Caco-2 (cell line): ENCODE results near the gene OSBPL6. TPM values are rescaled to one million over a fixed set of nuclear protein-coding genes. Genes with fewer than 3 reads are reported as not detected.
A peak's percentile ranks its signal among the peaks of the same experiment; 100 is the strongest.

Experiments used
- BruUV-seq: library from RNA; stranded (reverse); fragments of 400-500 nt; replicated peaks from 2 replicates; lab custom pipeline; 2021; lab: Mats Ljungman, UMichigan
- CTCF ChIA-PET: fragments of 300-600 bp; sonication (Branson Sonifier 250); formaldehyde crosslinking; loops from one replicate; lab custom pipeline; 2022; ENCODE audit warnings: antibody characterized with exemption; lab: Charles Lee
- POLR2A ChIA-PET: fragments of 300-600 bp; sonication (Branson Sonifier 250); formaldehyde crosslinking; loops from one replicate; lab custom pipeline; 2022; ENCODE audit warnings: antibody characterized with exemption; lab: Charles Lee
- DNase-seq, 2 experiments: peaks; one replicate each; pipeline versions ENCODE4 v3.0.0 to v3.0.0-alpha.2; 2020 to 2022
- H3K27me3 ChIP-seq: replicated peaks from 2 replicates; pipeline ENCODE4 v1.6.0; 2011; ENCODE audit warnings: low read length; ENCODE audit not compliant: control insufficient read depth, insufficient read depth
- H3K36me3 ChIP-seq: 2 replicates; pipeline ENCODE4 v1.5.1; 2011; ENCODE audit warnings: low read length; ENCODE audit not compliant: control insufficient read depth, insufficient read depth
- H3K4me1 ChIP-seq: fragments of 250-450 bp; sonication (Bioruptor Pico); 2 replicates; pipeline ENCODE4 v1.5.1; 2020; ENCODE audit warnings: mild to moderate bottlenecking
- H3K4me3 ChIP-seq: 2 replicates; pipeline ENCODE4 v1.5.1; 2011; ENCODE audit warnings: low read depth, mild to moderate bottlenecking, control low read depth, low read length
- H3K9me3 ChIP-seq: fragments of 250-450 bp; sonication (Bioruptor Pico); 2 replicates; pipeline ENCODE4 v1.5.1; 2020; ENCODE audit warnings: mild to moderate bottlenecking, moderate library complexity
- H3K27ac Mint-ChIP-seq: one replicate; pipeline ENCODE4 v1.8.0; 2022; ENCODE audit warnings: mixed read lengths; ENCODE audit not compliant: unreplicated experiment
- H3K27me3 Mint-ChIP-seq: one replicate; pipeline ENCODE4 v1.8.0; 2022; ENCODE audit warnings: mixed read lengths; ENCODE audit not compliant: insufficient read depth, unreplicated experiment
- H3K36me3 Mint-ChIP-seq: one replicate; pipeline ENCODE4 v1.8.0; 2022; ENCODE audit warnings: mild to moderate bottlenecking, mixed read lengths; ENCODE audit not compliant: insufficient read depth, unreplicated experiment
- H3K4me1 Mint-ChIP-seq: one replicate; pipeline ENCODE4 v1.8.0; 2022; ENCODE audit warnings: low read depth, mixed read lengths; ENCODE audit not compliant: unreplicated experiment
- H3K4me3 Mint-ChIP-seq: one replicate; pipeline ENCODE4 v1.8.0; 2022; ENCODE audit warnings: mild to moderate bottlenecking, moderate library complexity, mixed read lengths; ENCODE audit not compliant: unreplicated experiment
- H3K9me3 Mint-ChIP-seq: one replicate; pipeline ENCODE4 v1.8.0; 2022; ENCODE audit warnings: mixed read lengths; ENCODE audit not compliant: unreplicated experiment
- CTCF ChIP-seq, 2 experiments: fragments of 200-600 bp in 1 of 2; IDR thresholded peaks; 1 replicate in 1 of 2; 2 replicates in 1 of 2; pipeline versions ENCODE4 v1.5.1 to v1.8.0; 2011 to 2022; ENCODE audit warnings: antibody characterized with exemption in 1 of 2, control low read depth in 1 of 2, inconsistent platforms in 1 of 2, low read depth in 1 of 2, low read length in 1 of 2, mild to moderate bottlenecking in 1 of 2, moderate library complexity in 1 of 2; ENCODE audit not compliant: insufficient read depth in 1 of 2, severe bottlenecking in 1 of 2, unreplicated experiment in 1 of 2
- intact Hi-C: fragments of 100-400 bp; cut with micrococcal nuclease; formaldehyde crosslinking; loops from one replicate; pipeline ENCODE4 v1.10.0; 2022; ENCODE audit not compliant: unreplicated experiment
- total RNA-seq: library from RNA; stranded (reverse); gene quantifications from 2 replicates; pipeline ENCODE4 v1.2.3, GENCODE V29; 2022

Gene OSBPL6
- total RNA-seq, 1 experiment from 2014 or later, result 1.5 TPM

GRCh38 chr2:178279142-178279541 lies 84.8 kb downstream of the OSBPL6 start:
- Histone ChIP-seq H3K4me1 (peaks cover 42% of the 10 kb centered on the region), H3K9me3 (peaks cover 6% of the 10 kb centered on the region; the same call in 1 of the 2 replicates), H3K27me3 (no peaks in the 10 kb centered on the region), H3K4me3 (no peak overlapping the region), H3K36me3 (no peaks in the 10 kb centered on the region)
- no peak for DNase-seq
- no peaks in the 10 kb centered on the region for H3K27me3 Mint-ChIP-seq
- no peaks in the 10 kb centered on the region for H3K36me3 Mint-ChIP-seq
- no peaks in the 10 kb centered on the region for H3K9me3 Mint-ChIP-seq
- TF ChIP-seq CTCF (IDR thresholded peaks at IDR 0.05; ENCODE audit: insufficient read depth in 1 of 2, low read depth in 1 of 2, low read length in 1 of 2, severe bottlenecking in 1 of 2, unreplicated experiment in 1 of 2), result no peak
- CTCF ChIA-PET, result no interaction called here
- POLR2A ChIA-PET, result no interaction called here
- peaks cover 22% of the 10 kb centered on the region for H3K4me1 Mint-ChIP-seq
- no TSS peak for BruUV-seq
- H3K4me3 Mint-ChIP-seq, result no peak overlapping the region
- intact Hi-C loops, result loop anchor here (5.0 kb wide), 1 partner anchor 87 kb away; the partner anchor contains the start of gene OSBPL6
- H3K27ac Mint-ChIP-seq, result no peak overlapping the region

GRCh38 chr2:178279636-178280035 lies 85.3 kb downstream of the OSBPL6 start:
- no peaks in the 10 kb centered on the region for H3K27me3 Mint-ChIP-seq
- H3K4me1 ChIP-seq, result peaks cover 40% of the 10 kb centered on the region
- POLR2A ChIA-PET, result no interaction called here
- H3K27ac Mint-ChIP-seq, result no peak overlapping the region
- H3K9me3 ChIP-seq, result peaks cover 9% of the 10 kb centered on the region; the same call in 1 of the 2 replicates
- H3K27me3 ChIP-seq, result no peaks in the 10 kb centered on the region
- H3K4me3 Mint-ChIP-seq, result no peak overlapping the region
- no peaks in the 10 kb centered on the region for H3K36me3 Mint-ChIP-seq
- H3K9me3 Mint-ChIP-seq, result no peaks in the 10 kb centered on the region
- H3K4me1 Mint-ChIP-seq, result peaks cover 22% of the 10 kb centered on the region
- CTCF ChIA-PET, result no interaction called here
- intact Hi-C loops, result loop anchor here (2.0 to 5.0 kb wide), 2 partner anchors 87 to 147 kb away; partner anchors contain the start of gene OSBPL6
- DNase-seq, result no peak
- no peak overlapping the region for H3K4me3 ChIP-seq
- TF ChIP-seq CTCF (IDR thresholded peaks at IDR 0.05; ENCODE audit: insufficient read depth in 1 of 2, low read depth in 1 of 2, low read length in 1 of 2, severe bottlenecking in 1 of 2, unreplicated experiment in 1 of 2), result no peak
- no peaks in the 10 kb centered on the region for H3K36me3 ChIP-seq
- BruUV-seq, result no TSS peak

GRCh38 chr2:178280244-178280852 lies 86.0 kb downstream of the OSBPL6 start:
- peak in 1 of 2 experiments; percentile 51 for DNase-seq
- Mint-ChIP-seq H3K9me3 (no peaks in the 10 kb centered on the region), H3K27ac (no peak overlapping the region), H3K4me1 (peaks cover 22% of the 10 kb centered on the region), H3K4me3 (no peak overlapping the region), H3K36me3 (no peaks in the 10 kb centered on the region), H3K27me3 (no peaks in the 10 kb centered on the region)
- peak; percentile 46 to 56 for TF ChIP-seq CTCF (IDR thresholded peaks at IDR 0.05; ENCODE audit: insufficient read depth in 1 of 2, low read depth in 1 of 2, low read length in 1 of 2, severe bottlenecking in 1 of 2, unreplicated experiment in 1 of 2)
- H3K4me3 ChIP-seq, result no peak overlapping the region
- peaks cover 9% of the 10 kb centered on the region; the same call in 1 of the 2 replicates for H3K9me3 ChIP-seq
- peaks cover 40% of the 10 kb centered on the region for H3K4me1 ChIP-seq
- H3K27me3 ChIP-seq, result no peaks in the 10 kb centered on the region
- no TSS peak for BruUV-seq
- ChIA-PET CTCF (no interaction called here), POLR2A (interaction anchor here (0.7 kb wide), 1 partner anchor 85 kb away, joined by 3 read pairs; no protein-coding TSS in a partner anchor)
- H3K36me3 ChIP-seq, result no peaks in the 10 kb centered on the region
- intact Hi-C loops, result loop anchor here (2.0 kb wide), 1 partner anchor 148 kb away; no protein-coding TSS in a partner anchor
